Measurements from ENCODE around the gene FOXQ1. TPM values are rescaled to one million over a fixed set of nuclear protein-coding genes. Genes with fewer than 3 reads are reported as not detected.

Gene FOXQ1
- total and polyA plus RNA-seq, 2 donors (not counting 3 experiments of a cell fraction or from before 2014, with no cell fraction given) = not detected

GRCh38 chr6:1285956-1286355, 25.9 kb upstream of the FOXQ1 start:
- intact Hi-C loops (cut with micrococcal nuclease) = no loop called here
- FAIRE-seq = no peak
- no TSS peak for BruUV-seq (replicated peaks)
- Histone ChIP-seq H3K4me1 (ENCODE audit: control insufficient read depth, extremely low read depth, insufficient read depth, low read length) (no peaks in the 10 kb centered on the region), H3K9me3 (replicated peaks; ENCODE audit: control insufficient read depth, insufficient read depth, low read length) (no peaks in the 10 kb centered on the region), H4K20me1 (replicated peaks; ENCODE audit: control insufficient read depth, extremely low read depth, insufficient read depth, low read length) (no peaks in the 10 kb centered on the region), H2AFZ (ENCODE audit: low read depth, low read length) (no peak overlapping the region), H3K4me2 (ENCODE audit: insufficient read depth, low read length) (no peak overlapping the region), H3K9ac (replicated peaks; ENCODE audit: extremely low read depth, insufficient read depth, low read length) (no peak overlapping the region), H3K79me2 (ENCODE audit: control insufficient read depth, insufficient read depth, low read length) (no peaks in the 10 kb centered on the region), H3K36me3 (ENCODE audit: control insufficient read depth in 2 of 2, extremely low read depth in 1 of 2, insufficient read depth in 2 of 2, low read length in 2 of 2) (no peaks in the 10 kb centered on the region), H3K27me3 (ENCODE audit: control insufficient read depth in 2 of 2, insufficient read depth in 2 of 2, low read length in 2 of 2) (no peaks in the 10 kb centered on the region), H3K9me1 (replicated peaks; ENCODE audit: control insufficient read depth, extremely low read depth, insufficient read depth, low read length) (no peaks in the 10 kb centered on the region), H3K4me3 (replicated peaks in 1 of 3; ENCODE audit: insufficient read depth in 1 of 3, low read depth in 1 of 3, low read length in 3 of 3) (no peak overlapping the region), H3K27ac (ENCODE audit: insufficient read depth, low read depth, low read length) (no peak overlapping the region)
- DNase-seq (ENCODE audit: low read depth, low spot score) = no peak
- TF ChIP-seq POLR2AphosphoS5 (IDR thresholded peaks at IDR 0.05; ENCODE audit: insufficient read depth, low read depth, low read length) (no peak), CTCF (IDR thresholded peaks at IDR 0.05; ENCODE audit: extremely low read depth in 1 of 2, insufficient read depth in 1 of 2, low read depth in 1 of 2, low read length in 2 of 2) (no peak), EZH2 (IDR thresholded peaks at IDR 0.05; ENCODE audit: borderline replicate concordance, low read depth, low read length, severe bottlenecking) (no peak), FOS (IDR thresholded peaks at IDR 0.05; ENCODE audit: borderline replicate concordance, insufficient read depth, low read length) (no peak), GATA2 (IDR thresholded peaks at IDR 0.05; ENCODE audit: insufficient read depth, insufficient read length, low read depth, low read length) (no peak)
- dilution Hi-C loops (cut with MboI; ENCODE audit: extremely low pct_ligation_motif_present, low sequenced_read_pairs) = no loop called here
- POLR2A ChIA-PET = no interaction called here
- CTCF ChIA-PET = no interaction called here

GRCh38 chr6:1287103-1287591, 24.8 kb upstream of the FOXQ1 start:
- Histone ChIP-seq H3K9me1 (replicated peaks; ENCODE audit: control insufficient read depth, extremely low read depth, insufficient read depth, low read length) (no peaks in the 10 kb centered on the region), H3K4me1 (ENCODE audit: control insufficient read depth, extremely low read depth, insufficient read depth, low read length) (no peaks in the 10 kb centered on the region), H3K27me3 (ENCODE audit: control insufficient read depth in 2 of 2, insufficient read depth in 2 of 2, low read length in 2 of 2) (no peaks in the 10 kb centered on the region), H3K9ac (replicated peaks; ENCODE audit: extremely low read depth, insufficient read depth, low read length) (no peak overlapping the region), H3K9me3 (replicated peaks; ENCODE audit: control insufficient read depth, insufficient read depth, low read length) (no peaks in the 10 kb centered on the region), H3K36me3 (ENCODE audit: control insufficient read depth in 2 of 2, extremely low read depth in 1 of 2, insufficient read depth in 2 of 2, low read length in 2 of 2) (no peaks in the 10 kb centered on the region), H3K79me2 (ENCODE audit: control insufficient read depth, insufficient read depth, low read length) (no peaks in the 10 kb centered on the region), H3K4me3 (replicated peaks in 1 of 3; ENCODE audit: insufficient read depth in 1 of 3, low read depth in 1 of 3, low read length in 3 of 3) (no peak overlapping the region), H3K4me2 (ENCODE audit: insufficient read depth, low read length) (no peak overlapping the region), H2AFZ (ENCODE audit: low read depth, low read length) (no peak overlapping the region), H4K20me1 (replicated peaks; ENCODE audit: control insufficient read depth, extremely low read depth, insufficient read depth, low read length) (no peaks in the 10 kb centered on the region), H3K27ac (ENCODE audit: insufficient read depth, low read depth, low read length) (no peak overlapping the region)
- DNase-seq (ENCODE audit: low read depth, low spot score) (no peak), FAIRE-seq (no peak)
- dilution Hi-C loops (cut with MboI; ENCODE audit: extremely low pct_ligation_motif_present, low sequenced_read_pairs) = no loop called here
- CTCF ChIA-PET = no interaction called here
- BruUV-seq (replicated peaks) = no TSS peak
- intact Hi-C loops (cut with micrococcal nuclease) = no loop called here
- no peak for TF ChIP-seq EZH2 (IDR thresholded peaks at IDR 0.05; ENCODE audit: borderline replicate concordance, low read depth, low read length, severe bottlenecking)
- no peak for TF ChIP-seq POLR2A (IDR thresholded peaks at IDR 0.05; ENCODE audit: low read depth, low read length)
- TF ChIP-seq MAX (IDR thresholded peaks at IDR 0.05; ENCODE audit: insufficient read depth, insufficient read length) = no peak
- TF ChIP-seq POLR2AphosphoS5 (IDR thresholded peaks at IDR 0.05; ENCODE audit: insufficient read depth, low read depth, low read length) = no peak
- no peak for TF ChIP-seq CTCF (IDR thresholded peaks at IDR 0.05; ENCODE audit: extremely low read depth in 1 of 2, insufficient read depth in 1 of 2, low read depth in 1 of 2, low read length in 2 of 2)
- TF ChIP-seq GATA2 (IDR thresholded peaks at IDR 0.05; ENCODE audit: insufficient read depth, insufficient read length, low read depth, low read length) = no peak
- TF ChIP-seq MYC (IDR thresholded peaks at IDR 0.05; ENCODE audit: low read depth, low read length) = no peak
- TF ChIP-seq FOS (IDR thresholded peaks at IDR 0.05; ENCODE audit: borderline replicate concordance, insufficient read depth, low read length) = no peak
- TF ChIP-seq JUN (IDR thresholded peaks at IDR 0.05; ENCODE audit: borderline replicate concordance, insufficient read depth, insufficient read length, low read depth) = no peak
- POLR2A ChIA-PET = no interaction called here

All from endothelial cell of umbilical vein (primary cell).